Measurements from ENCODE around the gene SZRD1. TPM values are rescaled to one million over a fixed set of nuclear protein-coding genes. Genes with fewer than 3 reads are reported as not detected.

The SZRD1 gene
- total and polyA plus RNA-seq, 2 donors (not counting 3 experiments of a cell fraction or from before 2014, with no cell fraction given), result 162 to 164 TPM

- CTCF ChIA-PET, result interaction anchor here (2.9 kb wide), 1 partner anchor 75 kb away, joined by 24 read pairs; no protein-coding TSS in a partner anchor
- no peak for FAIRE-seq
Measured at GRCh38 chr1:16438516-16438915, 71.5 kb downstream of the SZRD1 start.

More at GRCh38 chr1:16438516-16438915, 71.5 kb downstream of the SZRD1 start:
- Histone ChIP-seq H3K27me3 (ENCODE audit: control insufficient read depth in 2 of 2, insufficient read depth in 2 of 2, low read length in 2 of 2) (no peaks in the 10 kb centered on the region), H3K79me2 (ENCODE audit: control insufficient read depth, insufficient read depth, low read length) (peaks cover 28% of the 10 kb centered on the region), H2AFZ (ENCODE audit: low read depth, low read length) (no peak overlapping the region), H4K20me1 (replicated peaks; ENCODE audit: control insufficient read depth, extremely low read depth, insufficient read depth, low read length) (no peaks in the 10 kb centered on the region), H3K4me1 (ENCODE audit: control insufficient read depth, extremely low read depth, insufficient read depth, low read length) (peaks cover 12% of the 10 kb centered on the region), H3K27ac (ENCODE audit: insufficient read depth, low read depth, low read length) (no peak overlapping the region), H3K36me3 (ENCODE audit: control insufficient read depth in 2 of 2, extremely low read depth in 1 of 2, insufficient read depth in 2 of 2, low read length in 2 of 2) (peaks cover 2 to 5% of the 10 kb centered on the region in 2 experiments), H3K9me1 (replicated peaks; ENCODE audit: control insufficient read depth, extremely low read depth, insufficient read depth, low read length) (no peaks in the 10 kb centered on the region), H3K9me3 (replicated peaks; ENCODE audit: control insufficient read depth, insufficient read depth, low read length) (no peaks in the 10 kb centered on the region), H3K4me3 (replicated peaks in 1 of 3; ENCODE audit: insufficient read depth in 1 of 3, low read depth in 1 of 3, low read length in 3 of 3) (no peak overlapping the region), H3K4me2 (ENCODE audit: insufficient read depth, low read length) (no peak overlapping the region), H3K9ac (replicated peaks; ENCODE audit: extremely low read depth, insufficient read depth, low read length) (no peak overlapping the region)
- BruUV-seq (replicated peaks), result no TSS peak
- POLR2A ChIA-PET, result no interaction called here
- TF ChIP-seq POLR2AphosphoS5 (IDR thresholded peaks at IDR 0.05; ENCODE audit: insufficient read depth, low read depth, low read length) (no peak), GATA2 (IDR thresholded peaks at IDR 0.05; ENCODE audit: insufficient read depth, insufficient read length, low read depth, low read length) (no peak), JUN (IDR thresholded peaks at IDR 0.05; ENCODE audit: borderline replicate concordance, insufficient read depth, insufficient read length, low read depth) (no peak), CTCF (IDR thresholded peaks at IDR 0.05; ENCODE audit: extremely low read depth in 1 of 2, insufficient read depth in 1 of 2, low read depth in 1 of 2, low read length in 2 of 2) (no peak), MAX (IDR thresholded peaks at IDR 0.05; ENCODE audit: insufficient read depth, insufficient read length) (no peak), MYC (IDR thresholded peaks at IDR 0.05; ENCODE audit: low read depth, low read length) (no peak), POLR2A (IDR thresholded peaks at IDR 0.05; ENCODE audit: low read depth, low read length) (no peak), EZH2 (IDR thresholded peaks at IDR 0.05; ENCODE audit: borderline replicate concordance, low read depth, low read length, severe bottlenecking) (no peak), FOS (IDR thresholded peaks at IDR 0.05; ENCODE audit: borderline replicate concordance, insufficient read depth, low read length) (no peak)
- no peak for DNase-seq (ENCODE audit: low read depth, low spot score)
- dilution Hi-C loops (cut with MboI; ENCODE audit: extremely low pct_ligation_motif_present, low sequenced_read_pairs) (no loop called here), intact Hi-C loops (cut with micrococcal nuclease) (no loop called here)

Measured in endothelial cell of umbilical vein (primary cell).